Neural cell (in vitro differentiated cells): ENCODE data around the gene MMP15.

Experiments used
- EZH2 ChIP-seq: fragments of 200-600, 300-800 bp; shearing (Covaris generic), sonication (generic); IDR thresholded peaks from 2 replicates; pipeline ENCODE4 v1.6.1; 2014; ENCODE audit warnings: antibody characterized with exemption, low read length, borderline replicate concordance, mild to moderate bottlenecking; ENCODE audit not compliant: insufficient read depth, poor library complexity, severe bottlenecking
- REST ChIP-seq: IDR thresholded peaks from 2 replicates; pipeline ENCODE4 v1.6.1; 2012; ENCODE audit warnings: borderline replicate concordance
- SMC3 ChIP-seq: fragments of 450-650 bp; conservative IDR thresholded peaks from 2 replicates; pipeline ENCODE4 v1.6.1; 2014; ENCODE audit warnings: antibody characterized with exemption, mild to moderate bottlenecking, moderate library complexity; ENCODE audit not compliant: poor library complexity

DNA sequence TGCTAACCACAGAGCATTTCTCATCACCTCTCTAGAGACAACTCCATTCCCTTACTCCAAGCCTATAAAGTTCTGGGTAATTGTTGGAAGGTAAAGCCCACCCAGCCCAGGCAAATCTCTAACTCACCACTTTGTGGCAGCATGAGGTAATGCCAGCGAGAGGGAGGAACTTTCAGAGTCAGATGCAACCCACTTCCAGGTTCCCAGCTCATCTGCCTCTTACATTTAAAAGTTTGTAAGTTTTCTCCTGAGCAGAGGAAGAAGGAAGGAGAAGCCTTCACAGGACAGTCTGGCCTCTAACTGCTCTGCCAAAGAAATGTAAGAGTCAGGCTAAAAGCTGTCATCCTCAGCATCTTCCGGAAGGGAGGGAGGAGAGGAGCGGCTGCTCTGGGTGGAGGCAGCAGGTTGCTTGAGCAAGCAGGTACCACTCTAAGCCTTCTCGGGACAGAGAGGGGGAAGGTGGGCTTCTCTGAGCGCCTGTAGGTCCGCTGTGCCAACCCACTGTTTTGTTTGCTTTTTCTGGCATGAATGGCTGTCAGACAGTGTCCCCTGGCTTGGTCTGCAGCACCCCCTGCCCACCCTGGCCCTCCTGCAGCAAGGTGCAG is 26.1 kb upstream of the MMP15 start:
- no peak for TF ChIP-seq REST
- TF ChIP-seq SMC3, result peak; percentile 34
- no peak for TF ChIP-seq EZH2
